MCF 10A (cell line): Measurements from ENCODE around the gene PRKAB1. TPM values are rescaled to one million over a fixed set of nuclear protein-coding genes. Genes with fewer than 3 reads are reported as not detected.
"Not testable (repeated sequence)": the region's sequence is repeated elsewhere in the genome, so short reads cannot be mapped to it uniquely, and the experiment has no call there.

ENCODE experiments used
- Bru-seq: library from RNA; stranded (reverse); fragments of 400-500 nt; gene quantifications from one replicate; lab custom pipeline; 2021; lab: Mats Ljungman, UMichigan
- BruChase-seq, 2 experiments: library from RNA; stranded (reverse); fragments of 400-500 nt; gene quantifications; one replicate each; lab custom pipeline; 2021; lab: Mats Ljungman, UMichigan
- BruUV-seq: library from RNA; stranded (reverse); fragments of 400-500 nt; replicated peaks from 2 replicates; lab custom pipeline; 2021; lab: Mats Ljungman, UMichigan
- CTCF ChIA-PET: fragments of 300-600 bp; sonication (Branson Sonifier 250); formaldehyde crosslinking; extraction: SDS; loops from one replicate; lab custom pipeline; 2021; ENCODE audit warnings: antibody characterized with exemption, inconsistent platforms; lab: Yijun Ruan, JAX
- POLR2A ChIA-PET: fragments of 300-600, 350-650 bp; sonication (Branson Sonifier 250); formaldehyde crosslinking; extraction: SDS; loops from one replicate; lab custom pipeline; 2020; ENCODE audit warnings: antibody characterized with exemption, inconsistent platforms; lab: Yijun Ruan, JAX
- DNase-seq: peaks from one replicate; pipeline ENCODE4 v3.0.0-alpha.2; 2018; ENCODE audit not compliant: unreplicated experiment
- H3K27ac Mint-ChIP-seq: one replicate; pipeline ENCODE4 v1.8.0; 2022; ENCODE audit warnings: mild to moderate bottlenecking, low read depth, mixed read lengths; ENCODE audit not compliant: unreplicated experiment
- H3K27me3 Mint-ChIP-seq: one replicate; pipeline ENCODE4 v1.8.0; 2022; ENCODE audit warnings: mixed read lengths; ENCODE audit not compliant: insufficient read depth, unreplicated experiment
- H3K36me3 Mint-ChIP-seq: one replicate; pipeline ENCODE4 v1.8.0; 2022; ENCODE audit warnings: mild to moderate bottlenecking, moderate library complexity, mixed read lengths; ENCODE audit not compliant: insufficient read depth, unreplicated experiment
- H3K4me1 Mint-ChIP-seq: one replicate; pipeline ENCODE4 v1.8.0; 2022; ENCODE audit warnings: mixed read lengths; ENCODE audit not compliant: insufficient read depth, unreplicated experiment
- H3K4me3 Mint-ChIP-seq: one replicate; pipeline ENCODE4 v1.8.0; 2022; ENCODE audit warnings: mild to moderate bottlenecking, moderate library complexity, mixed read lengths; ENCODE audit not compliant: unreplicated experiment
- H3K9me3 Mint-ChIP-seq: one replicate; pipeline ENCODE4 v1.8.0; 2022; ENCODE audit warnings: mixed read lengths; ENCODE audit not compliant: unreplicated experiment
- CTCF ChIP-seq: fragments of 200-600 bp; IDR thresholded peaks from one replicate; pipeline ENCODE4 v1.8.0; 2022; ENCODE audit warnings: antibody characterized with exemption, mild to moderate bottlenecking; ENCODE audit not compliant: unreplicated experiment
- intact Hi-C: fragments of 100-400 bp; cut with micrococcal nuclease; formaldehyde crosslinking; loops from 2 replicates; pipeline ENCODE4 v1.14.1; 2022
- long read RNA-seq: library from polyadenylated mRNA; stranded (forward); transcript quantifications from one replicate; pipeline ENCODE4 v2.0.0, GENCODE V29; 2022
- total RNA-seq: library from RNA; stranded (reverse); gene quantifications from 2 replicates; pipeline ENCODE4 v1.2.3, GENCODE V29; 2022

The PRKAB1 gene
- total RNA-seq = 22.5 and 27.2 TPM in 2 replicates
- Bru-seq, nascent RNA = percentile 83 among the genes with signal in this experiment
- BruChase-seq, experiment 1, labeled RNA remaining after a 6-hour chase = percentile 78 among the genes with signal in this experiment
- percentile 80 among the genes with signal in this experiment for BruChase-seq, experiment 2, labeled RNA remaining after a 2-hour chase
- long read RNA-seq, full-length matches to known transcripts = 93 of 114 reads
- long read RNA-seq, partial matches to known transcripts = 12 of 114 reads
- long read RNA-seq, other reads (novel, unspliced or antisense) = 9 of 114 reads

GRCh38 chr12:119667577-119668323 is at the start of gene PRKAB1:
PRKAB1 (plus strand) TSS chr12:119668133; CDS start chr12:119668245, 112 bp downstream.
- Mint-ChIP-seq H3K4me3 (peak within 1 kb of the TSS; percentile 85), H3K27me3 (no peaks in the 10 kb centered on the region), H3K9me3 (no peaks in the 10 kb centered on the region), H3K36me3 (peaks cover 30% of the 10 kb centered on the region), H3K4me1 (peaks cover 19% of the 10 kb centered on the region), H3K27ac (peak within 1 kb of the TSS; percentile 86)
- intact Hi-C loops = loop anchor here (5.0 to 10.0 kb wide), 3 partner anchors 115 to 1263 kb away; no protein-coding TSS in a partner anchor
- CTCF ChIA-PET = interaction anchor here (0.6 to 2.3 kb wide), 26 partner anchors 9 to 1970 kb away, joined by 3 to 27 read pairs (median 3); partner anchors contain the start of genes RPLP0 and SUDS3
- peak; percentile 98 for DNase-seq
- TF ChIP-seq CTCF = peak; percentile 86
- POLR2A ChIA-PET = interaction anchor here (0.6 to 2.3 kb wide), 10 partner anchors 14 to 1589 kb away, joined by 3 to 11 read pairs (median 3); no protein-coding TSS in a partner anchor
- BruUV-seq = no TSS peak

GRCh38 chr12:119618328-119618896 is 49.5 kb upstream of the PRKAB1 start:
- CTCF ChIA-PET = interaction anchor here (0.5 kb wide), 1 partner anchor 18 kb away, joined by 3 read pairs; no protein-coding TSS in a partner anchor
- peaks cover 12% of the 10 kb centered on the region for H3K27me3 Mint-ChIP-seq
- H3K9me3 Mint-ChIP-seq, intact Hi-C loops, POLR2A ChIA-PET, H3K27ac Mint-ChIP-seq, H3K4me1 Mint-ChIP-seq, BruUV-seq, H3K4me3 Mint-ChIP-seq, DNase-seq, H3K36me3 Mint-ChIP-seq: not testable (repeated sequence)

GRCh38 chr12:119620490-119620889 is 47.4 kb upstream of the PRKAB1 start:
- H3K36me3 Mint-ChIP-seq = no peaks in the 10 kb centered on the region
- H3K4me1 Mint-ChIP-seq = peaks cover 6% of the 10 kb centered on the region
- H3K27me3 Mint-ChIP-seq = peaks cover 12% of the 10 kb centered on the region
- H3K27ac Mint-ChIP-seq = no peak overlapping the region
- ChIA-PET POLR2A (no interaction called here), CTCF (interaction anchor here (0.8 to 1.4 kb wide), 5 partner anchors 16 to 28 kb away, joined by 3 to 4 read pairs (median 4); no protein-coding TSS in a partner anchor)
- no peaks in the 10 kb centered on the region for H3K9me3 Mint-ChIP-seq
- no peak for DNase-seq
- no peak for TF ChIP-seq CTCF
- no peak overlapping the region for H3K4me3 Mint-ChIP-seq
- intact Hi-C loops = no loop called here
- BruUV-seq = no TSS peak

GRCh38 chr12:119621878-119622277 is 46.1 kb upstream of the PRKAB1 start:
- intact Hi-C loops = no loop called here
- Mint-ChIP-seq H3K4me3 (no peak overlapping the region), H3K27me3 (peaks cover 12% of the 10 kb centered on the region), H3K9me3 (no peaks in the 10 kb centered on the region), H3K4me1 (peaks cover 6% of the 10 kb centered on the region), H3K27ac (no peak overlapping the region), H3K36me3 (no peaks in the 10 kb centered on the region)
- no TSS peak for BruUV-seq
- CTCF ChIA-PET = no interaction called here
- POLR2A ChIA-PET = interaction anchor here (0.7 kb wide), 1 partner anchor 1221 kb away, joined by 3 read pairs; no protein-coding TSS in a partner anchor
- no peak for DNase-seq
- TF ChIP-seq CTCF = no peak
